Loucy (cell line): ENCODE measurements around the gene FTCDNL1.

ENCODE experiments used
- CTCF ChIP-seq: fragments of 200-600 bp; sonication (generic); conservative IDR thresholded peaks from 2 replicates; pipeline ENCODE4 v1.5.1; 2014; ENCODE audit warnings: mild to moderate bottlenecking, antibody characterized with exemption, low read length
- EZH2phosphoT487 ChIP-seq: fragments of 200-600 bp; IDR thresholded peaks from 2 replicates; pipeline ENCODE4 v1.6.1; 2018; ENCODE audit warnings: antibody characterized with exemption, mild to moderate bottlenecking, moderate library complexity, borderline replicate concordance

GRCh38 chr2:199757233-199757870 lies 93.6 kb downstream of the FTCDNL1 start:
- TF ChIP-seq CTCF (no peak), EZH2phosphoT487 (no peak)
